ENCODE measurements around the gene ACIN1. TPM values are rescaled to one million over a fixed set of nuclear protein-coding genes. Genes with fewer than 3 reads are reported as not detected.

The ACIN1 gene, protein sequence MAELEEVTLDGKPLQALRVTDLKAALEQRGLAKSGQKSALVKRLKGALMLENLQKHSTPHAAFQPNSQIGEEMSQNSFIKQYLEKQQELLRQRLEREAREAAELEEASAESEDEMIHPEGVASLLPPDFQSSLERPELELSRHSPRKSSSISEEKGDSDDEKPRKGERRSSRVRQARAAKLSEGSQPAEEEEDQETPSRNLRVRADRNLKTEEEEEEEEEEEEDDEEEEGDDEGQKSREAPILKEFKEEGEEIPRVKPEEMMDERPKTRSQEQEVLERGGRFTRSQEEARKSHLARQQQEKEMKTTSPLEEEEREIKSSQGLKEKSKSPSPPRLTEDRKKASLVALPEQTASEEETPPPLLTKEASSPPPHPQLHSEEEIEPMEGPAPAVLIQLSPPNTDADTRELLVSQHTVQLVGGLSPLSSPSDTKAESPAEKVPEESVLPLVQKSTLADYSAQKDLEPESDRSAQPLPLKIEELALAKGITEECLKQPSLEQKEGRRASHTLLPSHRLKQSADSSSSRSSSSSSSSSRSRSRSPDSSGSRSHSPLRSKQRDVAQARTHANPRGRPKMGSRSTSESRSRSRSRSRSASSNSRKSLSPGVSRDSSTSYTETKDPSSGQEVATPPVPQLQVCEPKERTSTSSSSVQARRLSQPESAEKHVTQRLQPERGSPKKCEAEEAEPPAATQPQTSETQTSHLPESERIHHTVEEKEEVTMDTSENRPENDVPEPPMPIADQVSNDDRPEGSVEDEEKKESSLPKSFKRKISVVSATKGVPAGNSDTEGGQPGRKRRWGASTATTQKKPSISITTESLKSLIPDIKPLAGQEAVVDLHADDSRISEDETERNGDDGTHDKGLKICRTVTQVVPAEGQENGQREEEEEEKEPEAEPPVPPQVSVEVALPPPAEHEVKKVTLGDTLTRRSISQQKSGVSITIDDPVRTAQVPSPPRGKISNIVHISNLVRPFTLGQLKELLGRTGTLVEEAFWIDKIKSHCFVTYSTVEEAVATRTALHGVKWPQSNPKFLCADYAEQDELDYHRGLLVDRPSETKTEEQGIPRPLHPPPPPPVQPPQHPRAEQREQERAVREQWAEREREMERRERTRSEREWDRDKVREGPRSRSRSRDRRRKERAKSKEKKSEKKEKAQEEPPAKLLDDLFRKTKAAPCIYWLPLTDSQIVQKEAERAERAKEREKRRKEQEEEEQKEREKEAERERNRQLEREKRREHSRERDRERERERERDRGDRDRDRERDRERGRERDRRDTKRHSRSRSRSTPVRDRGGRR
- total RNA-seq, result 100 to 1,000 TPM; 152 to 156 TPM

DNA sequence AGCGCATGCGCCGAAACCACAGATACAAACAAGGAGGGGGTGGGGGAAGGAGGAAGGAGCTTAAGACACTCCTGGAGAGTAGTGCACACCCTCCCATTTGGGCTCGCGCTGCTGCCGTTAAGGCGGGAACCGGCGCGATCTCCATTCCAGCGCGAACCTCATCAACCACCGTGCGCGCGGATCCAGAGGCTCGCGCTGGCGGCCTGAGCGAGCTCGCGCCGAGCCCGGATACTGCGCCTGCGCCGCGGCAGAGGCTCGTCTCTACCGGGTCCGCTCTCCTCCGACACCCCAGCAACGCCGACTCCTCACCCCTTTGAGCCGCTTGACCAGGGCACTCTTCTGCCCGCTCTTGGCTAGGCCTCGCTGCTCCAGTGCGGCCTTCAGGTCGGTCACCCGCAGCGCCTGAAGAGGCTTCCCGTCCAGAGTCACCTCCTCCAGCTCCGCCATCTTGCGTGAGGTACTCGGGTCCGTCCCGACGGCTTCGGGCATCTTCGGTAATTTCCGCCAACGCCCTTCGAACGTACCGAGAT lies at the start of gene ACIN1:
Gene ACIN1, minus strand, starts transcription at position 471 of the 530 bp plus-strand sequence. Its CDS starts 24 bp downstream, at position 447.
- Mint-ChIP-seq H3K36me3 (ENCODE audit: low read depth) (peaks cover 36% of the 10 kb centered on the region), H3K27me3 (ENCODE audit: low read depth) (no peaks in the 10 kb centered on the region), H3K9me3 (no peaks in the 10 kb centered on the region), H3K4me3 (no peak within 1 kb of the TSS), H3K27ac (no peak within 1 kb of the TSS), H3K4me1 (ENCODE audit: low read depth) (peaks cover 44% of the 10 kb centered on the region)
- CTCF ChIA-PET, result interaction anchor here (0.7 to 5.3 kb wide), 17 partner anchors 9 to 211 kb away, joined by 3 to 45 read pairs (median 4); partner anchors contain the start of genes AJUBA, CDH24 and CEBPE
- intact Hi-C loops (cut with micrococcal nuclease), result loop anchor here (1.0 to 5.0 kb wide), 14 partner anchors 23 to 1172 kb away; partner anchors contain the start of genes HAUS4, HOMEZ, NGDN and PABPN1
- peak; percentile 79 for DNase-seq

DNA sequence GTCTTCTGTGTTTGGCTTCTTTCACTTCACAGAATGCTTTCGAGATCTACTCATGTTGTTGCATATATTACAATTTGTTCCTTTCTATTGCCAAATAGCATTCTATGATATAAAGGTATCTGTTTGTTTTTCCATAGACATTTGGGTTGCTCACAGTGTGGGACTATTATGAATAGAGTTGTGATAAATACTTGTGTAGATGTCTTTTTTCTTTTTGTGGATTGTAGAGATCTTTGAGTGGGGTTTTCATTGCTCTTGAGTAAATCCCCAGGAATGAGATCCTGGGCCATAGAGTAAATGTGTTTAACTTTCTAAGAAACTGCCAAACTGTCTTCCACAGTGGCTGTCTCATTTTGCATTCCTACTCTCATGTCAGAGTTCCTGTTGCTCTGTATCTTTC lies 49.0 kb upstream of the ACIN1 start:
- Mint-ChIP-seq H3K27ac (no peak overlapping the region), H3K36me3 (ENCODE audit: low read depth) (no peaks in the 10 kb centered on the region), H3K4me3 (no peak overlapping the region), H3K27me3 (ENCODE audit: low read depth) (no peaks in the 10 kb centered on the region), H3K9me3 (no peaks in the 10 kb centered on the region), H3K4me1 (ENCODE audit: low read depth) (no peaks in the 10 kb centered on the region)
- DNase-seq, result no peak
- intact Hi-C loops (cut with micrococcal nuclease), result no loop called here
- CTCF ChIA-PET, result no interaction called here

DNA sequence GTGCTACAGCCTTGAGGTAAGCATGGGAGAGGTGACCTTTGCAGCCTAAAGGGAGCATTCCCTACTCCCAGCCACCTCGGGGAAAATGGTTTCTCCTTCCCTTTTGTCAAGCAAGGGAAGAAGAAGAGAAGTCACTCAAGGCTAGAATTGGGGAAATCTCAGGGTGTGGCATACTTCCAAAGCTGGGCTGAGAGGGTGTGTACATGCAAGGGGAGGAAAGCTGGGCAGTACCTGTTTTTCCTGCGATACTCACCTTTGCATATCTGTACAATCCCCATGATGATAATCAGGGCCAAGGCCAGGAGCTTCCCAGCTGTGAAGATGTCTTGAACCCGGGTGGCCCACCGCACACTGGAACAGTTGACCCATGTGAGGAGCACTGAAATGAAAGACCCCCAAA lies 47.9 kb upstream of the ACIN1 start:
- no peak for DNase-seq
- H3K27ac Mint-ChIP-seq, result no peak overlapping the region
- H3K36me3 Mint-ChIP-seq (ENCODE audit: low read depth), result no peaks in the 10 kb centered on the region
- H3K4me3 Mint-ChIP-seq, result no peak overlapping the region
- H3K9me3 Mint-ChIP-seq, result no peaks in the 10 kb centered on the region
- no peaks in the 10 kb centered on the region for H3K4me1 Mint-ChIP-seq (ENCODE audit: low read depth)
- CTCF ChIA-PET, result interaction anchor here (0.8 kb wide), 1 partner anchor 16 kb away, joined by 3 read pairs; no protein-coding TSS in a partner anchor
- intact Hi-C loops (cut with micrococcal nuclease), result no loop called here
- H3K27me3 Mint-ChIP-seq (ENCODE audit: low read depth), result no peaks in the 10 kb centered on the region

DNA sequence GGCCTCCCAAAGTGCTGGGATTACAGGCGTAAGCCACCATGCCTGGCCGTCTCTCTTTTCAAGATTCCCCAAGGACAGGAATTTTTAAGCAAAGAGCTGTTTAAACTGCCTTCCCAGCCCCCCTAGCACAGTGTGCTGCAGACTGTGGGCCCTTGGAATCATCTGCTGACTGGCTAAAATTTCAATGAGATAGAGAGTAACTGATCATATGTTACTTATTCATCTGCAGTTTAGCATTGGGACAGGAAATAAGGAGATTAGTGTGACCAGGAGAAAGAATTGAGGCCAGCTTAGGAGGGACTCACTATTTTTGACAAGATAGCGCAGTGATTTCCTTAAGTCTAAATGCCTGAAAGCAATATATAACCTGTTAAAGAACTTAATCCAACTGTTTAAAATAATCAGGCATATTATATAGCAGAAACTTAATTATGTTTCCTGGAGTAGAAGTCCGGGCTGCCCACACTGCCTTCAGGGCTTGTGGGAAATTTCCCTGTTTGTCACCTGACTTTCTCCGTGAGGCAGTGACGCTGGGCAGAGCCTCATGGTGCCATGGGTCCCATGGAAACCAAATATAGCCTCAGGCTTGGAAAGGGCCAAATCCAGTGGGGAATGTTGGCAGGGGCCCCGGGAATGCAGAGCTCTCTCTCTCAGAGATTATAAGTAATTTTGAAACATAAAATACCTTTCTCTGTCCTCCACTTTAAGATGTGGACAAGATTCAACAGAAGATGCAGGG lies 46.9 kb upstream of the ACIN1 start:
- Mint-ChIP-seq H3K4me3 (no peak overlapping the region), H3K9me3 (no peaks in the 10 kb centered on the region), H3K27ac (no peak overlapping the region), H3K27me3 (ENCODE audit: low read depth) (no peaks in the 10 kb centered on the region), H3K4me1 (ENCODE audit: low read depth) (no peaks in the 10 kb centered on the region), H3K36me3 (ENCODE audit: low read depth) (no peaks in the 10 kb centered on the region)
- no peak for DNase-seq
- CTCF ChIA-PET, result interaction anchor here (0.8 kb wide), 1 partner anchor 17 kb away, joined by 3 read pairs; no protein-coding TSS in a partner anchor
- intact Hi-C loops (cut with micrococcal nuclease), result no loop called here

DNA sequence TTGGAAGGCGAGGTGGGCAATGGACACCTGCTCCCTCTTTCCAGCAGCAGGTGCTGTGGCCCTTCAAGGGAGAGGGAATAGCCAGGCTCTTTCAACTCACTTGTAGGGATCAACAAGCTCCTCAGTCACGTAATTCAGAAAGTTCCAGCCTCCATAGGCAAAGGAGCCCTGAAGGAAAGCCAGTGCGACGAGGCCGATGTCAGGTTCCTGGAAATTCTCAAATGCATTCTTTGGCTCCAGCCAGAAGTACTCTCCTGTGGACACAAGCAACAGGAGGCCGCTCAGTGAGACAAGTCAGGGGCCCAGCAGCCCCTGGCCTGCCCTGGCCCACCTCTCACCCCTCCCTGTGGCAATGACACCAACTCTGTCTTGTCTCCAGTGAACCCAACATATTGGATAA lies 45.4 kb upstream of the ACIN1 start:
- Mint-ChIP-seq H3K27me3 (ENCODE audit: low read depth) (no peaks in the 10 kb centered on the region), H3K4me3 (no peak overlapping the region), H3K4me1 (ENCODE audit: low read depth) (no peaks in the 10 kb centered on the region), H3K9me3 (no peaks in the 10 kb centered on the region), H3K27ac (no peak overlapping the region), H3K36me3 (ENCODE audit: low read depth) (no peaks in the 10 kb centered on the region)
- intact Hi-C loops (cut with micrococcal nuclease), result no loop called here
- DNase-seq, result no peak
- CTCF ChIA-PET, result no interaction called here

DNA sequence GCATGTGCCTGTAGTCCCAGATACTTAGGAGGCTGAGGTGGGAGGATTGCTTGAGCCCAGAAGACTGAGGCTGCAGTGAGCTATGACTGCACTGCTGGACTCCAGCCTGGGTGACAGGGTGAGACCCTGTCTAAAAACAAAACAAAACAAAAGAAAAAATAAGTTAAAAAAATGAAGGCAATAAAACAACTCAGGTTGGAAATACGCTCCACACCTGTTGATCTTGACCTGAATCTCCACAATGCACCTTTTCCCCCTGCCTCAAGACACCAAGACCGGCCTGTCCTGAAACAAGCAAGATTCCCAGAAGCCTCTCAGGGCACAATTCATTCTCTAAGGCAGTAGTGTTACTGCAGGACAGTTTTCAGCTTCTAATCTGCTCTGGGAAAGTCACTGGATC lies 44.9 kb upstream of the ACIN1 start:
- Mint-ChIP-seq H3K27me3 (ENCODE audit: low read depth) (no peaks in the 10 kb centered on the region), H3K4me3 (no peak overlapping the region), H3K36me3 (ENCODE audit: low read depth) (no peaks in the 10 kb centered on the region), H3K9me3 (no peaks in the 10 kb centered on the region), H3K4me1 (ENCODE audit: low read depth) (no peaks in the 10 kb centered on the region), H3K27ac (no peak overlapping the region)
- CTCF ChIA-PET, result no interaction called here
- DNase-seq, result no peak
- intact Hi-C loops (cut with micrococcal nuclease), result no loop called here

DNA sequence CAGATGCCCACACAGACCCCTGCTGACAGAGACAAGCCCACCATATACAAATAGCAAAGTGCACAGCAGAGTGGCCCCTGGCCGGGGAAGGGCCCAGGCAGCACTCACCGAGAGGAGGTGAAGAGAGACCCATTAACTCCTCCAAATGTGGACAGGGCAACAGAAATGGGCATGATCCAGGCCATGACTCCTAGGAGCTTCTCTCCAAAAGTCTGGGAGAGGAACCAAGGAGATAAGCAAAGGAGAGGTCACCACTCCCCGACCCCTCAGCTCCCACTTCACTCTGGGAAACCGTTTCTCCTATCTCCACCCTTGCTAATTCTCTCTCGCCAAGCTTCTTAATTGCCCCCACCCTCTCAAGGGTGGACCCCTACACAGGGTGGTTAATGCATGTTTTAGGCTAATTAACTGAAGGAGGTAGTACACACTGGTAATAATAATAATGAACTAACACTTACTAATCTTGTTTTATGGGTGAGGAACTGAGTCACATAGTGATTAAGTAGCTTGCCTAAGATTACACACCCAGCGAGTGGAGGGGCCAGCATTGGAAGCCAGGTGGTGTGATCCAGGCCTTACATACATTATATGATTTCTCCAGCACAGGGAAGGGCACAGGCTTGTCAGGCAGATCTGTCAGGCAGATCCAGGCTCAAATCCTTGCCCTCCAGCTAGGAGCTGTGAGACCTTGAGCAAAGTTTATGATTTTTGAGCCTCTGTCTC lies 43.0 kb upstream of the ACIN1 start:
- H3K27ac Mint-ChIP-seq, result no peak overlapping the region
- H3K4me3 Mint-ChIP-seq, result no peak overlapping the region
- no peaks in the 10 kb centered on the region for H3K27me3 Mint-ChIP-seq (ENCODE audit: low read depth)
- no peaks in the 10 kb centered on the region for H3K36me3 Mint-ChIP-seq (ENCODE audit: low read depth)
- intact Hi-C loops (cut with micrococcal nuclease), result no loop called here
- H3K9me3 Mint-ChIP-seq, result no peaks in the 10 kb centered on the region
- DNase-seq, result no peak
- no peaks in the 10 kb centered on the region for H3K4me1 Mint-ChIP-seq (ENCODE audit: low read depth)
- CTCF ChIA-PET, result interaction anchor here (0.6 to 0.9 kb wide), 3 partner anchors 17 to 62 kb away, joined by 3 to 6 read pairs (median 3); no protein-coding TSS in a partner anchor

DNA sequence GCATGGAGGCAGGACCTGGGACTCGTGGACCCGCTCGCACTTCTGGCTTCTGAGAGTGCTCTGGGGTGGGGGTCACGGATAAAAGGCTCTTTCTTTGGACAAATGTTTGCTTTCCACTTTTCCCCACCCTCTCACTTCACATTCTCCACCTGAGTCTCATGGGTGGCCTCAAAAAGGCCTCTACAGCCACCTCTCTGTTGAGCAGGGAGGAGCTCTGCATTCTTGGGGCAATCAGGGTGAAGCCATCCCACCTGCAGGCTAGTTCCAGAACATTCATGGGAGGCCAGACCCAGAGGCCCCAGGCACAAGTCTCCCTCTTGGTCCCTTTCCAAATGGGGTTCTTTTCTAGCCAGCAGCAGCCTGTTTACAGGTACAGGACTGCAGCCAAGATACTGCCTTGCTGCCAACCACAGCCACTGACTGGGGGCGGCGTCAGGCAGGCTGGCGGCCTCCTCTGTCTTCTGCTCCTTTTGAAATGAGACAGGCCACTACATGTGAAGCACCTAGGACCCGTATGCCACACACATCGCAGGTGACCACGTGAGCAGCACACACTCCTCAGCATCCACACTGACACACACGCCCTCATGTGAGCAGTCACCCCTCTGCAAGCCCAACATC lies 42.4 kb upstream of the ACIN1 start:
- Mint-ChIP-seq H3K27me3 (ENCODE audit: low read depth) (no peaks in the 10 kb centered on the region), H3K4me3 (no peak overlapping the region), H3K9me3 (no peaks in the 10 kb centered on the region), H3K27ac (no peak overlapping the region), H3K36me3 (ENCODE audit: low read depth) (no peaks in the 10 kb centered on the region), H3K4me1 (ENCODE audit: low read depth) (no peaks in the 10 kb centered on the region)
- CTCF ChIA-PET, result interaction anchor here (0.6 to 0.9 kb wide), 2 partner anchors 16 to 62 kb away, joined by 3 to 6 read pairs; no protein-coding TSS in a partner anchor
- intact Hi-C loops (cut with micrococcal nuclease), result no loop called here
- no peak for DNase-seq

DNA sequence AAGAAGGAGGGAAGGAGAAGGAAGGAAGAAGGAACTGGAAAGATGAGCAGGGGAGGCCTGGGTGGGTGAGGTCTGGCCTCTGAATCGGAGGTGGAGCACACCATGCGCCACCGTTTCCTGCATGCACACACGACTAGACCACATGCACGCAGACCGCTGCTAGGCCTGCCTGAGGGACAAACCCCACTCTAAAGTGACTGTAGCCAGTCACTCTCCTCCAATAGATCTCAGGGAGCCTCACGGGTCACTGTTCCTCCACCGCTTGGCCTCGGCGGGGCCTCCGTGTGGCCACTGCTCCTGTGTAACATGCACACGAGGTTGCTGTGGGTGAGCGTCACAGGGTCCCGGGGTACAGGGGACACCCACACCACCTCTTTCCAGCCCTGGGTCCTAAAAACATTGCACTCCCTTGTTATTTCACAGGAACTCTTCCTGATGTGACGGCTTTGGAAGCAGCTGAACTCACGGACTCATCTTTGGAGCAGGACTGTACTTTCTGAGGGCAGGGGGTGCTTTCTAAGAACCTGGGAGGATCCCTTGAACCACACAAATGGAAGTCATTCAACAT lies 41.7 kb upstream of the ACIN1 start:
- intact Hi-C loops (cut with micrococcal nuclease), result no loop called here
- no peak for DNase-seq
- no peak overlapping the region for H3K27ac Mint-ChIP-seq
- H3K9me3 Mint-ChIP-seq, result no peaks in the 10 kb centered on the region
- no peak overlapping the region for H3K4me3 Mint-ChIP-seq
- CTCF ChIA-PET, result interaction anchor here (0.6 to 1.3 kb wide), 2 partner anchors 15 to 1679 kb away, joined by 3 to 4 read pairs; no protein-coding TSS in a partner anchor
- no peaks in the 10 kb centered on the region for H3K27me3 Mint-ChIP-seq (ENCODE audit: low read depth)
- H3K36me3 Mint-ChIP-seq (ENCODE audit: low read depth), result no peaks in the 10 kb centered on the region
- no peaks in the 10 kb centered on the region for H3K4me1 Mint-ChIP-seq (ENCODE audit: low read depth)

DNA sequence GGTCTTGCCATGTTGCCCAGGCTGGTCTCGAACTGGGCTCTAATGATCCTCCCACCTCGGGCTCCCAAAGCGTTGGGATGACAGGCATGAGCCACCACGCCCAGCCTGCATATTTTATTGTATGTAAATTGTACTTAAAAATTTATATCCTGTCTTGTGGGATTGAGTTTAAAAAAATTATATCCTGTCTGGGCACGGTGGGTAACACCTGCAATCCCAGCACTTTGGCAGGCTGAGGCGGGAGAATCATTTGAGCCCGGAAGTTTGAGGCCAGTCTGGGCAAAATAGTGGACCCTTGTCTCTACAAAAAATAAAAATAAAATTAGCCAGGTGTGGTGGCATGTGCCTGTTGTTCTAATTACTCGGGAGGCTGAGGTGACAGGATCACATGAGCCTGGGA lies 38.0 kb upstream of the ACIN1 start:
- Mint-ChIP-seq H3K36me3 (ENCODE audit: low read depth) (no peaks in the 10 kb centered on the region), H3K4me1 (ENCODE audit: low read depth) (peaks cover 1% of the 10 kb centered on the region), H3K27me3 (ENCODE audit: low read depth) (no peaks in the 10 kb centered on the region), H3K9me3 (no peaks in the 10 kb centered on the region), H3K4me3 (no peak overlapping the region), H3K27ac (no peak overlapping the region)
- intact Hi-C loops (cut with micrococcal nuclease), result no loop called here
- no peak for DNase-seq
- CTCF ChIA-PET, result interaction anchor here (4.5 kb wide), 1 partner anchor 11 kb away, joined by 24 read pairs; no protein-coding TSS in a partner anchor

All from activated naive CD4-positive, alpha-beta T cell treated with anti-CD3 and anti-CD28 coated beads for 36 hours (primary cell).